GM12875 (cell line): ENCODE results near the gene BCAS3.

Experiments
- H3K4me3 ChIP-seq: one replicate; pipeline ENCODE4 v1.5.1; 2011; ENCODE audit warnings: low read depth, low read length, control low read depth
- TF ChIP-seq, protein P1 (sequence below): IDR thresholded peaks from 2 replicates; pipeline ENCODE4 v1.5.1; 2011; ENCODE audit warnings: low read depth, mild to moderate bottlenecking, control low read depth, inconsistent platforms, low read length, moderate library complexity, borderline replicate concordance; ENCODE audit not compliant: insufficient read depth

The BCAS3 gene

GRCh38 chr17:61360318-61360943, 682.8 kb downstream of the BCAS3 start:
- H3K4me3 ChIP-seq = no peak overlapping the region
- TF ChIP-seq, protein P1, sequence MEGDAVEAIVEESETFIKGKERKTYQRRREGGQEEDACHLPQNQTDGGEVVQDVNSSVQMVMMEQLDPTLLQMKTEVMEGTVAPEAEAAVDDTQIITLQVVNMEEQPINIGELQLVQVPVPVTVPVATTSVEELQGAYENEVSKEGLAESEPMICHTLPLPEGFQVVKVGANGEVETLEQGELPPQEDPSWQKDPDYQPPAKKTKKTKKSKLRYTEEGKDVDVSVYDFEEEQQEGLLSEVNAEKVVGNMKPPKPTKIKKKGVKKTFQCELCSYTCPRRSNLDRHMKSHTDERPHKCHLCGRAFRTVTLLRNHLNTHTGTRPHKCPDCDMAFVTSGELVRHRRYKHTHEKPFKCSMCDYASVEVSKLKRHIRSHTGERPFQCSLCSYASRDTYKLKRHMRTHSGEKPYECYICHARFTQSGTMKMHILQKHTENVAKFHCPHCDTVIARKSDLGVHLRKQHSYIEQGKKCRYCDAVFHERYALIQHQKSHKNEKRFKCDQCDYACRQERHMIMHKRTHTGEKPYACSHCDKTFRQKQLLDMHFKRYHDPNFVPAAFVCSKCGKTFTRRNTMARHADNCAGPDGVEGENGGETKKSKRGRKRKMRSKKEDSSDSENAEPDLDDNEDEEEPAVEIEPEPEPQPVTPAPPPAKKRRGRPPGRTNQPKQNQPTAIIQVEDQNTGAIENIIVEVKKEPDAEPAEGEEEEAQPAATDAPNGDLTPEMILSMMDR = no peak

GRCh38 chr17:61361084-61361483, 683.4 kb downstream of the BCAS3 start:
- no peak overlapping the region for H3K4me3 ChIP-seq
- TF ChIP-seq, protein P1 = no peak

GRCh38 chr17:61362396-61362795, 684.7 kb downstream of the BCAS3 start:
- TF ChIP-seq, protein P1 = no peak
- H3K4me3 ChIP-seq = no peak overlapping the region

DNA sequence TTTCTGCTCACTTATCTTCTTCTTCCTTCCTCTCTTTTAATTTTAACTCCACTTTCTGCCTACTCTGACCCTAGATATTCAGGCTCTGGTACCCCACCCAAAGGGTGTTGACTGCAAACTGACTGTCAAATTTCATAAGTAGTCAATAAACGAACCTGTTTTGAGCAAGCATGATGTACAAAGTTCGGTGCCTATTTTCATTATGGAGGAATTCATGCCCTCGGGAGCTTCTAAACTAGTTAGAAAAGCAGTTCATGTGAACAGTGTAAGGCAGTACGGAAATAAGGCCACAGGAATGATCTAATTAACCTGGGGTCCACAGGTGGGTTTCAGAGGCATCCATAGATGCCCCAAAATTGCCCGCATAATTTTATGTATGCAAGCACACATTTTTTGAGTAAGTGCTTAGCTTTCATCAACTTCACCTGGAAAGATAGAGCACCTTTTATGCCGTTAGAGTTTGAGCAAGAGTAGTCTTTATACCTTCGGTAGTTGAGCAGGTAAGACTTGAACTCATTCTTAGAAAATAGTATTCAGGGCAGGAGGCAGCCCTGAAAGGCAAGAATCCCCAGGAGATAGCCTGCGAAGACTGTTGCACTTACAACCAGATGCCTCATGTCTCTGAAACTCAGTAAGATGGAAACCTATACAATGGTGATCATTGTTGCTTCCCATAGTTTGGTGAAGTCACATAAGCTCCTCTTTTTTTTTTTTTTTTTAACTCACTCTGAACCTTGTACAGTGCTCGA, 685.4 kb downstream of the BCAS3 start:
- H3K4me3 ChIP-seq = no peak overlapping the region

DNA sequence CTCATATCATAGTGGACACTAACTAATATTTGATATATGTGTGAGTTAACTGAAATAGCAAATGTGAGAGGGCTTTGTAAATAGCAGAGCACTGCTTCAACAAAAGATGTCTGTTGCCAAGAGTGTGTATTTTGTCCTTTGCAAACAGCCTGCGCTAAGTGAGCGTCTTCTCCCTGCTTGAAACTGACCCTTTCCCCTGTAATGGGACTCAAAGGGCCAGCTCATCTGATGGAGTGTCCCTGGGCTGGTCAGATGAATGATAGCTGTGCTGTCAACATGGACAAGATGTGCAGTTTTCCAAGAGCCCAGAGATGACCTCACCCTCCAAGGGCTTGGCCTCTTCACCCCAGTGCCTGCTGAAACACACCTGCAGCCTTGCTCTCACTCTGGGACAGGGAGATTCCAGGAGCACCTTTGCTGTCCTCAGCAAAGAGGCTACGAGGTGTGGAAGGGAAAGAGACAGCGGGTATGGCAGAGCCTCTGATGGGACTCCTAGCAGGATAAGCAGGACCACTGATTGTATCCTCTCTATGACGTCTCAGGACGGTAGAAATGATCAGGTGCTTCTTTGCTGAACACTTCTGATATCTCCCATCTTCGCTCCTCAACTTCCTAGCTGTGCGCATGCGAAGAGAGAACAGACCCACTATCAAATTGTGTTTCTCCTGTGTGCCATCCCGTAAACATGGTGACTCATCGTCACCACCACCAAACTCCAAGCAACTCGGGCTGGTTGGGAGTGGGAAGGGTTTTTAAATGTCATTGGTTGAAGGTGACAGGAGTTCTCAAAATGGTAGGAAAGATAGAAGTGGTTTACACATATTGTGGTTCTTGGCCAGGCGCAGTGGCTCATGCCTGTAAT, 686.2 kb downstream of the BCAS3 start:
- TF ChIP-seq, protein P1 = no peak
- H3K4me3 ChIP-seq = no peak overlapping the region

More for the DNA sequence above, 685.4 kb downstream of the BCAS3 start:
- TF ChIP-seq, protein P1 = no peak

GRCh38 chr17:61364463-61364846, 686.8 kb downstream of the BCAS3 start:
- TF ChIP-seq, protein P1 = no peak
- no peak overlapping the region for H3K4me3 ChIP-seq
